Heart left ventricle (tissue), 13 donors: ENCODE data around the gene ZDHHC11B.

Experiments used
- CTCF ChIP-seq, 12 donors: fragments of 200-600 bp; sonication (generic) in 4 of 12; IDR thresholded peaks; one replicate each; pipeline versions ENCODE4 v1.5.0 to v1.8.0; 2018 to 2022; ENCODE audit warnings: antibody characterized with exemption in 12 of 12, mild to moderate bottlenecking in 5 of 12
- POLR2A ChIP-seq, 2 donors: fragments of 450-650 bp; IDR thresholded peaks; one replicate each; pipeline ENCODE4 v1.6.1; 2017; ENCODE audit warnings: antibody characterized with exemption in 2 of 2, mild to moderate bottlenecking in 2 of 2, moderate library complexity in 2 of 2
- donor health status: ischemic (EF 13 %, LVEDD 7.1; RV severe dilation, severe dysfunction).
- donor health status: DM: no; HTN: yes; CAD: no.
- donor health status: DM: no; HTN: no; CAD: no.
- donor health status: ischemic (EF 25% LVEDD 6.9; RV normal size, moderate dysfunction).
- donor health status: ischemic (EF 25% LVEDD 5.7; RV mildly dilated, moderate dysfunction).
- donor health status: ischemic (EF 35%, LVEDD 5.7; RV mildly dilated, moderate dysfunction).
- donor health status: nonischemic (EF 11% LVEDD 7.7; RV severe dilation, severe dysfunction).
- donor health status: DM: yes; HTN: yes; CAD: no.
- donor health status: PGD.
- donor health status: ischemic (EF 29% LVEDD 5.4; RV normal size, mild dysfunction).
- donor health status: nonischemic (EF 23%, LVEDD 6.1; RV moderate dilation, normal function).

GRCh38 chr5:759781-760362, 24.7 kb downstream of the ZDHHC11B start:
- no peak for TF ChIP-seq CTCF (IDR thresholded peaks at IDR 0.05)
- TF ChIP-seq POLR2A (IDR thresholded peaks at IDR 0.05), result no peak
